RWPE2 (cell line): ENCODE measurements around the gene MINDY4.

ENCODE experiments used
- ATAC-seq: fragments of 200-7000 bp; cut with Tn5 transposase; 3 replicates; pipeline ENCODE4 v1.9.1; 2021; ENCODE audit warnings: low read depth
- DNase-seq: peaks from one replicate; pipeline ENCODE4 v3.0.0-alpha.2; 2020; ENCODE audit warnings: low spot score
- H3K27ac ChIP-seq: fragments of 450-650 bp; 2 replicates; pipeline ENCODE4 v1.5.1; 2017; ENCODE audit warnings: mild to moderate bottlenecking; ENCODE audit not compliant: poor library complexity, severe bottlenecking
- H3K27me3 ChIP-seq: fragments of 250-450 bp; sonication (Bioruptor Pico); 2 replicates; pipeline ENCODE4 v1.5.1; 2021; ENCODE audit warnings: mild to moderate bottlenecking, moderate library complexity; ENCODE audit not compliant: insufficient read depth, poor library complexity, severe bottlenecking
- H3K36me3 ChIP-seq: fragments of 250-450 bp; sonication (Bioruptor Pico); 2 replicates; pipeline ENCODE4 v1.5.1; 2020; ENCODE audit warnings: low read depth, mild to moderate bottlenecking, moderate library complexity
- H3K4me1 ChIP-seq: fragments of 250-450 bp; sonication (Bioruptor Pico); 2 replicates; pipeline ENCODE4 v1.5.1; 2021; ENCODE audit warnings: mild to moderate bottlenecking, moderate library complexity; ENCODE audit not compliant: insufficient read depth, poor library complexity, severe bottlenecking
- H3K4me3 ChIP-seq: fragments of 250-450 bp; sonication (Bioruptor Pico); 2 replicates; pipeline ENCODE4 v1.5.1; 2021; ENCODE audit warnings: mild to moderate bottlenecking, moderate library complexity; ENCODE audit not compliant: severe bottlenecking
- H3K9me3 ChIP-seq: fragments of 250-450 bp; sonication (Bioruptor Pico); 2 replicates; pipeline ENCODE4 v1.5.1; 2021; ENCODE audit warnings: mild to moderate bottlenecking, moderate library complexity; ENCODE audit not compliant: severe bottlenecking
- TF ChIP-seq, protein P1 (sequence below): fragments of 450-650 bp; IDR thresholded peaks from one replicate; pipeline ENCODE4 v1.5.1; 2017; ENCODE audit warnings: mild to moderate bottlenecking, moderate library complexity; ENCODE audit not compliant: poor library complexity, severe bottlenecking

MINDY4 gene

DNA sequence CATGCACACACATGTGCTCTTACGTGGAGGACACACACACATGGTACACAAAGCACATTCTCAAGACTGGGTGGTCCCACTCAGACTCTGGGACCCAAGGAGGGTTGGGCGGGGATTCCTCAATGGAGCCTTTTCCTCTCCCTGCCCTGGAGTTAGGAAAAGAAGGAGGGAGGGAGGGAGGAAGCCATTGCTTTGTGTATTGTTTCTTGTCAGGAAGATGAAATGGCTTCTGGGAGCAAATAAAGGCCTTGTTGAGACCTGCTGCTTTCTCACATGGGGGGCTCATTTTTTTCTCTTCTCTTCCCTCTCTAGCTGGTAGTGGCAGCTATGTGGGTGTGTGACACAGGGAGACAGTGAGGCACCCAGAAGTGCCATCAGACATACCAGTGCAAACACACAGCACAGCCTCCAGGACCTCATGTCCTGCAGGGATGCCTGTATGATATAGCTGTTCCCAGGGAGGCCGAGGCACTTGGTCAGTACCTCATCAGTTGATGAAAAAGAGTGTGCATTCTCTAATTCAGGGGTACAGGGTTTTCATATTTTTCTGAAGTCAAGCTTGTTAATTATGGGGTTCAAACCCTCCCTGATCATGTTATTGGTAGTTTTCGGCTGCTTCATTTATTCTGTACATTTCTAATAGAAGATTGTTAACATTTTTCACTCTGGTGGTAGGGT, 146.1 kb downstream of the MINDY4 start:
- H3K4me3 ChIP-seq: no peak overlapping the region
- no peaks in the 10 kb centered on the region for H3K9me3 ChIP-seq
- no peaks in the 10 kb centered on the region for H3K27me3 ChIP-seq
- H3K27ac ChIP-seq: no peak overlapping the region
- no peak for DNase-seq
- TF ChIP-seq, protein P1, sequence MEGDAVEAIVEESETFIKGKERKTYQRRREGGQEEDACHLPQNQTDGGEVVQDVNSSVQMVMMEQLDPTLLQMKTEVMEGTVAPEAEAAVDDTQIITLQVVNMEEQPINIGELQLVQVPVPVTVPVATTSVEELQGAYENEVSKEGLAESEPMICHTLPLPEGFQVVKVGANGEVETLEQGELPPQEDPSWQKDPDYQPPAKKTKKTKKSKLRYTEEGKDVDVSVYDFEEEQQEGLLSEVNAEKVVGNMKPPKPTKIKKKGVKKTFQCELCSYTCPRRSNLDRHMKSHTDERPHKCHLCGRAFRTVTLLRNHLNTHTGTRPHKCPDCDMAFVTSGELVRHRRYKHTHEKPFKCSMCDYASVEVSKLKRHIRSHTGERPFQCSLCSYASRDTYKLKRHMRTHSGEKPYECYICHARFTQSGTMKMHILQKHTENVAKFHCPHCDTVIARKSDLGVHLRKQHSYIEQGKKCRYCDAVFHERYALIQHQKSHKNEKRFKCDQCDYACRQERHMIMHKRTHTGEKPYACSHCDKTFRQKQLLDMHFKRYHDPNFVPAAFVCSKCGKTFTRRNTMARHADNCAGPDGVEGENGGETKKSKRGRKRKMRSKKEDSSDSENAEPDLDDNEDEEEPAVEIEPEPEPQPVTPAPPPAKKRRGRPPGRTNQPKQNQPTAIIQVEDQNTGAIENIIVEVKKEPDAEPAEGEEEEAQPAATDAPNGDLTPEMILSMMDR: no peak
- H3K36me3 ChIP-seq: no peaks in the 10 kb centered on the region
- peaks cover 13% of the 10 kb centered on the region for H3K4me1 ChIP-seq
- ATAC-seq: no peak

DNA sequence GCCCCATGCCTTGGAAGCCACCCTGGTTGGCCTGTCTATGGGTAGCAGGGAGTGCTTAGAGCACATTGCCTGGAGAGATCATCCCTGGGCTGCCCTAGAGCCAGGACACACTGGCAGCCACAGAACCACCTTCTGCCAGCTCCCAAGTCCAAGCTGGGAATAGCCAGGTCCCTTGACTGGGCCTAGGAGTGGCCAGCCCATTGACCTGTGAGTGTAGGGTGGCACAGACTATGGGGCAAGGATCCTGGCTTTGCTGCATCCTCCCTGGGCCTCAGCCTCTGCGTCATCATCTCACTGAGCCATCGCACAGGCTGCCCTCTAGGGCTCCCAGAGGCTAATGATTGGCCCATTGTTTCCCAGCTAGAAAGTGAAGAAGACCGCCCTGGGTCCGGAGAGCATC, 147.5 kb downstream of the MINDY4 start:
- Histone ChIP-seq H3K4me1 (peaks cover 13% of the 10 kb centered on the region), H3K36me3 (no peaks in the 10 kb centered on the region), H3K27me3 (no peaks in the 10 kb centered on the region), H3K4me3 (no peak overlapping the region), H3K27ac (no peak overlapping the region), H3K9me3 (no peaks in the 10 kb centered on the region)
- no peak for ATAC-seq
- TF ChIP-seq, protein P1: no peak
- DNase-seq: no peak

DNA sequence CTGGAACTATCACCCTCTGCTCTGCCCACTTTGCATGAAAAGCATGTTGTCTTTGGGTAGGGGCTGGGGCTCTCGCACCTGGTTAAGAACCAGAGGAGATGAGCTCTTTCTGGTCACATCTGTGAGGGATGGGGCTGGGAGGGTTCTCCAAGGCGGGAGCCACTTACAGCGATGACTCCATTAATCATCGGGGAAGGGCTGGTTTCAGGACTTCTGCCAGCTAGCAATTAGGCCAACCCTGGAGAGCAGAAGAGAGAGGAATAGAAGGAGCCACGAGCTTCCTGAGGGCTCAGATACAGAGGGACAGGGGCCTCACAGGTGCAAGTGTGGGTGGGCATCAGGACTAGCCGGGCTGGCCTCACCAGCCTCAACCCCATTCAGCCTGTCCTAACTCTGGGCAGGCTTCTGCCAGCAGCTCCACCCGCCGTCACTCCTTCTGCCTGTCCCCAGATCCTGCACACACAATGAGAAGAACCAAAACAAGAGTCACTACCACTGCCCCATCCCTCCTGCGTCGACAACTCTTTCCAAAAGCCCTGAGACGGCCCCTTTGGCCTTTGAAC, 148.9 kb downstream of the MINDY4 start:
- TF ChIP-seq, protein P1: no peak

DNA sequence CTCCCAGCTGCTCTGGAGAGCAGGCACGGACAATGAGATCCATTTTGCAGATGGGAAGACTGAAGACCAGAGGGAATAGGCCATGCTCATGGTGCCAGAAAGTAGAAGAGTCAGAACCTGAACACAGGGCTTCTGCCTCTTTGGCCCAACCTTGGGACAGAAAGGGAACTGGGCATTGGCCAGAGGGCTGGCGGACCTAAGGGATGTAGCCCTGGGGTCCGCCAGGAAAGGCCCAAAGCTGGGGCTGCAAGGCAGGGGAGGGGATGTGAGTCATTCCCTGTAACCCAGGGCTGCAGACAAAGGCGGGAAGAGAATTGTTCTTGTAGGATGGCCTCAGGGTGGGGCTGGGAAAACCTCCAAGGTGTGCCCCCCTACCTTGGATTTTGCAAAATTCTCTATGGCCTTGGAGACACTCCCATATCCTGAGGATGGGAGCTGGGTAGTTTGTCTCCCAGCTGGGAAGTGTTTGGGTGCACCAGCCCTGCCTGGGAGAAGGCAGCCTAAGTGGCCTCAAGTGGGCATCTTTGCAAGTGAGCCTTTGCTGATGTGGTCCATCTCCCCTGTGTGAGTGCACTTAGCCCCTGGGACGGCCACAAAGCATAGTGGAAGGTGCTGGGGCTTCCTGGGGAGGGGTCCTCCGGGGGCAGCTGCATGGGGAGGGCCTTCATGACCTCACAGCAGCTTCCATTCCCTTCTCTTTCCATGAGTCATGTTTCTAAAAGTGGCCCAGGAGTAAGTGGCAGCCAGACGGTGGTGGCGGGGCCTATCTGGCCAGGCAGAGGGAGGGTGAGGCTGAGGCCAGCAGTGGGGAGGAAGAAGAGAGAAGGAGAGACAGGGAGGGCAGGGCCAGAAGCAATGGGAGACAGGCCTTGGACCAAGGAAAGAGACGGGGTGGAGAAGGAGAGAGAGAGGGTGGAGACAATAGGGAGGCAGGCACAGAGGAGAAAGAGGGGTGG, 149.6 kb downstream of the MINDY4 start:
- no peaks in the 10 kb centered on the region for H3K36me3 ChIP-seq
- H3K27ac ChIP-seq: peak overlapping the region; percentile 8
- TF ChIP-seq, protein P1: no peak
- H3K4me3 ChIP-seq: no peak overlapping the region
- peak; percentile 47 for DNase-seq
- no peaks in the 10 kb centered on the region for H3K9me3 ChIP-seq
- H3K27me3 ChIP-seq: no peaks in the 10 kb centered on the region
- ATAC-seq: peak; percentile 53
- H3K4me1 ChIP-seq: peaks cover 6% of the 10 kb centered on the region

More for the DNA sequence above, 148.9 kb downstream of the MINDY4 start:
- peaks cover 6% of the 10 kb centered on the region for H3K4me1 ChIP-seq
- ATAC-seq (no peak), DNase-seq (peak; percentile 15)
- H3K9me3 ChIP-seq: no peaks in the 10 kb centered on the region
- no peaks in the 10 kb centered on the region for H3K36me3 ChIP-seq
- no peak overlapping the region for H3K4me3 ChIP-seq
- H3K27ac ChIP-seq: peak overlapping the region; percentile 8
- H3K27me3 ChIP-seq: no peaks in the 10 kb centered on the region
